Activated CD4-positive, alpha-beta T cell treated with anti-CD3 and anti-CD28 coated beads for 24 hours (primary cell): ENCODE results near the gene CDV3.

Experiments used
- DNase-seq, 2 donors: peaks; one replicate each; pipeline ENCODE4 v3.0.0-alpha.2; 2020; ENCODE audit warnings: low read depth in 2 of 2

Gene CDV3

DNA sequence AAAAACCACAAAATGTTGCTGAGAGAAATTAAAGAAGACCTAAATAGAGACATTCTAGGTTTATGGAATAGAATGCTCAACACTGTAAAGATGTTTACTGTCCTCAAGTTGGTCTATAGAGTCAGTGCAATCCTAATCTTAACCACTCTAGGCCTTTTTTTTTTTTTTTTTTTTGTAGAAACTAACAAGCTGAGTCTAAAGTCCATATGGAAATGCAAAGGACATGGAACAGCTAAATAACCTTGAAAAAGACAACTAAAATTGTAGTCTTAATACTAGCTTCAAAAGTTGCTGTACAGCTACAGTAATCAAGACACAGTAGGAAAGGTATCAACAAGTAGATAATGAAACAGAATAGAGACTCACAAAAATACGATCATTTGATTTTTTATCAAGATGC is 32.9 kb downstream of the CDV3 start:
- DNase-seq = no peak

DNA sequence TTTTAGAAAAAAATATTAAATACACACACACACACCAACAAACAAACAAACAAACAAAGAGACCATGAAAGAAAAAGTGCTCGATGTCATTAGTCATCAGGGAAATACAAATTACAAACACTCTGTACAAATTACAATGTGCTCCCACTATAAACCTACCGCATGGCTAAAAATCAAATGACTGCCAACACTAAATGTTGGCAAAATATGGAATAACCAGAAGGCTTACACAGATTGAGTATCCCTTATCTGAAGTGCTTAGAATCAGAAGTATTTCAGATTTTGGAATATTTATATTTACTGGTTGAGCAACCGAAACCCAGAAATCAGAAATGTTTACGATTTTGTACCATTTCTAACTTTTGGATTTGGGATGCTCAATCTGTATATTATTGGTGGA is 33.4 kb downstream of the CDV3 start:
- DNase-seq = no peak

- DNase-seq = no peak
Measured at GRCh38 chr3:133607816-133608215, 34.3 kb downstream of the CDV3 start.

GRCh38 chr3:133608388-133608787 is 34.9 kb downstream of the CDV3 start:
- no peak for DNase-seq

DNA sequence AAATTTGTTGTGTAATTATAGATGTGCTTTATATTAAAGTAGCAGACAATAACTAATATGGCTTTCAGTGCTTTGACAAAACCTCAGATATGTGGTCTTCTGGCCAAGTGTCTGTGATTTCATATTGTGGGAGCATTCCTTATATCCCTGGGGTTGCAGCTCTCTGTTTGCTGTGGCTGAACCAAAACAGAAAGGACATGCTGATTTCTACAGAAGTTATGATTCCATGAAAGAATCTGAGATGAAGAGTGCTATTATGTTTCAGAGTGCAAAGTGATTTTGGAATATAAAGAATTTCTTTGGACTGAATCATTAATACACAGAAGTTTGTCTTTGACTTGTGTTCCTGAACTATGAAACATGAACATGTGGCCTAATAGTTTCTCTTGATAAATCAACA is 36.5 kb downstream of the CDV3 start:
- no peak for DNase-seq

DNA sequence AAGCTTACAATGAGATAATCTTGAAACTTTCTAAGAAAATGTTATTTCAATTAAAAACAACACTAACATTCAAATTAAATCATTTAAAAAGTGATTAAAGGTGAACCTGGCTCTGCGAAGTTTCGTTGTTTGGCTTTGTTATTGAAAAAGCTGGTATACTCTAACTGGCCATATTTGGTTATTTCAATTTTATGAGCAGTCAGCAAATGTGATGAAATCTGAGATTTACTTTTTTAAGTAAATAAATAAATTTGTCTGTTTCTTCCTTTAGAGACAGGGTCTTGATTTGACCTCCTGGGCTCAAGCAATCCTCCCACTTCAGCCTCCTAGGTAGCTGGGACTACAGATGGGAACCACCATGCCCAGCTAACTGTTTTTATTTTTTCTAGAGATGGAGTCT is 38.0 kb downstream of the CDV3 start:
- DNase-seq = no peak

DNA sequence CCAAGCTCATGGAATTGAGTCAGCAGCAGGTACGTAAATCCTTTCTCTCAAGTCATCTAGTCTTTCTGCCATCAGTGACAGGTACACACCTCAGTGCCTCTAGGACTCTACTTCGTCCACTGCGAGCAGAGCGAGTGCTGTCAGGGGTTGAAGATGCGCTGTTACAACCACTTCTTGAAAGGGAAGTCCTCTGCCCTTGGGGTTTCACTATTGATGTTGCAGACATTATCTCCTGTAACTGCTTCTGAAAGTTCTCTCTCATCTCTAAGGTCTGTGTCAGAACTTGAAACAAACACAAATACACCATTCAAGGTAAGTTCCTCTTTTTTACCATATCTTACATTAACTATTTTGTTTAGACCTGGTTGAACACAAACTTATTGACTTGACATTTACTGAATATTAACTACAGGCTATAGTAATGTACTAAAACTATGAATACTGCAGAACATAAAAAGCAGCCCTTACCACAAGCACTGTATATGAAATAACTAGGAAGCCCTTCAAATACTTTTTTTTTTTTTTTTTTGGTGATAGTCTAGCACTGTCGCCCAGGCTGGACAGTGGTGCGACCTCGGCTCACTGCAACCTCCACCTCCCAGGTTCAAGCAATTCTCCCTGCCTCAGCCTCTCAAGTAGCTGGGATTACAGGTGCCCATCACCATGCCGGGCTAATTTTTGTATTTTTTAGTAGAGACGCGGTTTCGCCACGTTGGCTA is 46.7 kb downstream of the CDV3 start:
- DNase-seq = no peak

DNA sequence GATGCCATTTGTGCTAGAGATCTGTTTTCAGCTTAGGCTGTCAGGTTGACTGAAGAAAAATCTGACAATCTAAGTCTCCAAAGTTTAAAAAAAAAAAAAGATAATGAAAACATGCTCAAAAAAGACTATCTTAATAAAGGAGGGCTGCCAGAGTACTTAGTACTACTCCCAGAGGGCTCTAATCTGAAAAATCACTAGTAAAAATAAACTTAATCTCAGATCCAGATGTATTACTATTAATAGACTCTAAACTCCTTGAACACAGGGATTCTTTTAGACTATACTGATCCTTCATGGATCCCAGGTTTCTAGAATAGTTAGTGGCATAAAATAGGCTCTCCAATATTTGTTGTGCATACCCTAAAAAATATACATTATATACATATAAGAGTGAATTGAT is 54.3 kb downstream of the CDV3 start:
- DNase-seq = no peak

- no peak for DNase-seq
Measured at GRCh38 chr3:133629146-133629545, 55.7 kb downstream of the CDV3 start.

DNA sequence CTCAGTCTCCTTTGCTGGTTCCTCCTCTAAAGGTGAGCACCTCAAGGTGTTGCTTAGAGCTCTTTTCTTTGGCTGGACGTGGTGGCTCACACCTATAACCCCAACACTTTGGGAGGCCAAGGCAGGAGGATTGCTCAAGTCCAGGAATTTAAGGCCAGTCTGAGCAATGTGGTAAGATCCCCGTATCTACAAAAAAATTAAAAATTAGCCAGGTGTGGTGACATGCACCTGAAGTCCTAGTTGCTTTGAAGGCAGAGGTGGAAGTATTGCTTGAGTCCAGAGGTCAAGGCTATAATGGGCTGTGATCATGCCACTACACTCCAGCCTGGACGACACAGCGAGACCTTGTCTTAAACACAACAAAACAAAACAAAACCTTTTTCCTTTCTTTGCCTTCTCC is 60.0 kb downstream of the CDV3 start:
- DNase-seq = no peak
